ENCODE data around the gene UBE2I.
"Not testable (repeated sequence)": the region's sequence is repeated elsewhere in the genome, so short reads cannot be mapped to it uniquely, and the experiment has no call there.

The UBE2I gene

DNA sequence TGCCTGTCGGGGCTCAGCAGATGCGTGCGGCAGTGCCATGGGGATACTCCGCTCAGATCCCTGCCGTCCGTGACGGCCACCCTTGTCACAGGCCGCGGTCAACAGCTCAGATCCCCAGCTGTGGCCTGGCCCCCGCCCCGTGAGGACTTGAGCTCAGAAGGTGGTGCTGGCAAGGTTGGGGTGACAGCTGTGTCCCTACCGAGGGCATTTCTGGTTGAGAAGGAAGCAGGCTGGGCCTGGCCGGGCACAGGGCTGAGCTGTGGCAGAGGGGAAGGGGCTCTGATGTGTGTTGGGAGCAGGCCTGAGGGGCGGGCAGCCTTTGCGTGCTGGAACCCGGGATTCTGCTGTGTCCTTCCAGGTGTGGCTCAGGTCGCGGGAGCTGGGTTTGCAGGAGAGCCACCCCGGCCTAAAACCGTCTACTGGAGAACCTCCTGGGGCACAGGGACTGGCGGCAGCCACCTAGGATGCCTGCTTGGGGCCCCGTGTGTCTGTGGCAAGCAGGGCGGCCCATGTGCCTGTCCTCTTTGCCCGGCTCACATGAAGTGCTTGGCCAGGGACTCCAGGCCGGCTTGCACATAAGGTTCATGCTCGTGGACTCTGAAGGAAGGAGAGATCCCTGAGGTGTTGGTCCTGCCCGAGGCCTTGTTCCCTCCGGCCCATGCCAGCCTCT lies 5.1 kb downstream of the UBE2I start:
- DNase-seq, result no peak

DNA sequence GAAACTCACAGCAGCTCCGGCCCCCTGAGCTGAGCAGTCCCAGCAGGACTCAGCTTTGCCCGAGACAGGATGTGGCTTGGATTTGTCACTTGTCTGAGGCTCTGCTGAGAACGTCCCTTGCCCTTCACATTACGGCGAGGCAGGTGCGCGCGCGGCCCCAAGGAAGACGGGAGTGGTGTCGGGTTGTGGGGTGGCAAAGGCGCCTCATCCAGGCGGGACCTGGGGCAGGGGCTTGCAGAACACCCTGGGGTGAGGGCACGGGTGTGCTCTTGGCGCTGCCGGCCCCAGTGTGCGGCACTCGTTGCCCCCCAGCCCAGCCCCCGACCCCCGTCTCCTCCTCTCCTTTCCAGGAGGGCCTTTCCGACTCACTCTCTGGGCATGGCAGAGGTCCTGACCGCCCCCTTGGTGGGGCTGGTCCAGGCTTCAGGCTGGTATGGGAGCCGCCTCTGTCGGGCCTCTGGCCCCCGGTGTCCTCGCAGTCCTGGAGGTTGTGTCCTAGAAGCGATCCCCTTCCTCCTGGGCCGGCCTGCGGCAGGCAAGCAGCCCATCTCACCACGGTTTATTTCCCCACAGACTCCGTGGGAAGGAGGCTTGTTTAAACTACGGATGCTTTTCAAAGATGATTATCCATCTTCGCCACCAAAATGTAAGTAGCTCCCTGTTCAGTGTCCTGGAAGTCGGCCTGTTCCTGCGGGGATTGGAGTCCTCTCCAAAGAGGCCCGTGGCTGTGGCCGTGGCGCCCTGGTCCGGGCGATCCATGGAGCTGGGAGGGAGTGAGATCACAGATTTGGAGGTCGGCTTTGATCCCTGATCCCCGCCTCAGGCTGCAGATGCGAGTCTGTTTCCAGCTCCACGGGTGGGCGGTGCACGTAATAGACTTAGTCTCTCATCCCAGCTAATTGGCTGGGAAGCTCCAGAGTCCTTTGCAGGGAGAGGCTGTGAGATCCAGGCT lies 5.9 kb downstream of the UBE2I start:
- no peak for DNase-seq

GRCh38 chr16:1316033-1316405 lies 6.6 kb downstream of the UBE2I start:
- DNase-seq, result no peak

- no peak for DNase-seq
Observed at GRCh38 chr16:1317479-1318267, 8.2 kb downstream of the UBE2I start.

- no peak for DNase-seq
Observed at GRCh38 chr16:1318268-1318545, 8.8 kb downstream of the UBE2I start.

DNA sequence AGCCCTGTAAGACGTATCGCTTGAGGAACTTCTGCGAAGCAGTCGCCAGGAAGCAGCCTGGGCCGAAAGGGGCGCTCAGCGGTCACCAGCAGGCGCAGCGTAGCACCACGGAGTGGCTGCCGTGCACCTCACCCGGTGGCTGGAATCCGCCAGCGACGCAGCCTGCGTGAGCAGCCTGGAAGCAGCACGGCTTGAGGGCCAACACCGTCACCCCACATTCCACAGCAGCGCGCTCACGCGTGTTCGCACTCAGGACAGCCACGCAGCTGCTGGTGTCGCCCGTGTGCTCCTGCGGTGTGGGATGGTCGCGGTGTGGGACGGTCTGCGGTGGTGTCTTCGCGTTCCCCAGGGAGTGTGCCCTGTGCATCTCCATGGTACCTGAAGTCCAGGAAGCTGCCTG lies 9.6 kb downstream of the UBE2I start:
- no peak for DNase-seq

DNA sequence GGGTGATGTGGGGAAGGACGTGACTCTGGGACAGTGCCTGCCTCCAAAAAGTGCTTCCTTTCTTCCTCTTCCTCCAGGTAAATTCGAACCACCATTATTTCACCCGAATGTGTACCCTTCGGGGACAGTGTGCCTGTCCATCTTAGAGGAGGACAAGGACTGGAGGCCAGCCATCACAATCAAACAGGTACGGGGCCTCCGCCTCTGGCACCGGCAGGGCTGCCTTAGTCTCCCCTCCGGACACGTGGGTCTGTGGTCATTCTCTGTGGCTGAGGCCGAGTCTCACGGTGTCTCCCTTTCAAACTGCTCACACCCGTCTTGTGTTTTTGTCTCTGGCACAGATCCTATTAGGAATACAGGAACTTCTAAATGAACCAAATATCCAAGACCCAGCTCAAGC lies 10.7 kb downstream of the UBE2I start:
- DNase-seq, result no peak

DNA sequence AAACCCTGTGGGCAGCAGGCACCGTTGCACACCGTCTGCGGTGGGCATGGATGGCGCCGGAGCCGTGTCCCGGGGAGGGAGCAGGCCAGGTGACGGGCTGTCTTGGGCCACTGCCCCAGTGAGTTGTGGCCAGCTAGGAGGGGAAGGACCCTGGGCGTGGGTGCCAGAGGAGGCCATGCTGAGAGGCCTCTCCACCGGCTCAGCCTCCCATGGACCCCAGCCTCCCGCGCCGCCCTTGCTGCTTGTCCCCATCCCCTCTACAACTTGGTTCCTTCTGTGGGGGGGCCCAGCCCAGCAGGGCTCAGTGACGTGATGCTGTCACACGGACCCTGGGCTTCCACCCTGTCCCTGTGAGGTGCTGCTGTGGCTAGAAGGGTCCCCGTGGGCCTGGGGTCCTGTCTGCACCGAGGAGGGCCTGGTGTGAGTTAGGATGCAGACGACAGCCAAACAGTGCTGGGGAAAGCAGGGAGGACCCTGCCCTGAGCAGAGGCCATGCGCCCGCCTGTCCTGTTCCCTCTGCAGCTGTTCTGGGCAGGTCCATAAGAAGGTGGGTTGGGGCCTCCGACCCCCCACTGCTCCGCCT lies 11.3 kb downstream of the UBE2I start:
- DNase-seq, result no peak

DNA sequence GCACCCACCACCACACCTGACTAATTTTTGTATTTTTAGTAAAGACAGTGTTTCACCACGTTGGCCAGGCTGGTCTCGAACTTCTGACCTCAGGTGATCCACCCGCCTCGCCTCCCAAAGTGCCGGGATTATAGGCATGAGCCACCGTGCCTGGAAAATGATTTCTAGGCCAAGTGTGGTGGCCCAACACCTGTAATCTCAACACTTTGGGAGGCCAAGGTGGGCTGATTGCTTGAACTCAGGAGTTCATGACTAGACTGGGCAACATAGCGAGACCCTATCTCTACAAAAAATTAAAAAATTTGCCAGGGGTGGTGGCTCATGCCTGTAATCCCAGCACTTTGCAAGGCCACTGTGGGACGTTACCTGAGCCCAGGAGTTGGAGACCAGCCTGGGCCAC lies 13.0 kb downstream of the UBE2I start:
- no peak for DNase-seq

DNA sequence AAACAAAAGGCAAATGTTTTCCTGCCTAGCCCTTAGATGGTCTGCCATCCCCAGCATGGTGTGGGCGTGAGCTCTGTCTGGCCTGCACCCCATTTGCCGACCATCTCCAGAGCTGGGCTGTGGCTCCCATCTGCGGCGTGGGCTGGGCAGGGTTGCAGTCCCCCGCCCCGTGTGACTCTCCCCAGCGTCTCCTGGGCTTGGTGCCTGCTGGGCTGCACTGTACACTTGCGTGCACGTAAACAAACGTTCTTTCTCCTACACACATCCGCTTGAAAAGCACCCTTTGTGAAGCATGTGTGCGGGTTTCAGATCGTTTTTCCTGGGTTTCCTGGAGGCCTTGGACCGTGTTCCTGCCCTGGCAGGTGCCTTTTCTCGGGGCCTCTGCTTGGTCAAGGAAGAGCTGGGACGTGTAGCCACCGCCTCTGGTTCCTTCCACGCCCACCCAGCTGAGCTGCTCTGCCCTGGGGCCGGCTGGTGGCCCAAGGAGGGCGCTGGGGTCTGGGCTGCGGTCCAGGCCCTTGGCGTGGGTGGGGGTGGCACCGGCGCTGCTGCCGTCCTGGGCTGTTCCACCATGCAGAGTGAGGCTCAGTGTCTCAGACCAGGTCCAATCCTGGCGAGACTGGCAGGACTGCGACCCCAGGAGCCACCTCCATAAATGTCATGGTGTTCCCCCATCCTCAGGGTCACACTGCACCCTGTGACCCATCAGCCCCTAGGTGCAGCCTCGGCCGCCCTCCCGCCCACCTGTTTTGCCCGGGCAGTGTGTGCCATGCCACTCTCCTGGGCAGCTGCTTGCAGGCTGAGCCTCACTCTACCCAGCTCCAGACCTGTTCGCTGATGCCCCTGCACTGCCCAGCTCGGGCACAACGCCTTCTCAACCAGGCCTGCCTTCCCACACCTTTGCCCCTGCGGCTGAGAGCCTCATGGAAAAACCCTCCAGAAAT lies 14.1 kb downstream of the UBE2I start:
- no peak for DNase-seq

- DNase-seq, result no peak
Observed at GRCh38 chr16:1324286-1324826, 14.9 kb downstream of the UBE2I start.

GRCh38 chr16:1325261-1325660 lies 15.8 kb downstream of the UBE2I start:
- DNase-seq, result no peak

GRCh38 chr16:1325673-1326371 lies 16.4 kb downstream of the UBE2I start:
- DNase-seq, result no peak

- DNase-seq, result no peak
Observed at GRCh38 chr16:1326391-1326790, 17.0 kb downstream of the UBE2I start.

GRCh38 chr16:1326946-1327618 lies 17.6 kb downstream of the UBE2I start:
- DNase-seq, result no peak

- no peak for DNase-seq
Observed at GRCh38 chr16:1327619-1327947, 18.1 kb downstream of the UBE2I start.

DNA sequence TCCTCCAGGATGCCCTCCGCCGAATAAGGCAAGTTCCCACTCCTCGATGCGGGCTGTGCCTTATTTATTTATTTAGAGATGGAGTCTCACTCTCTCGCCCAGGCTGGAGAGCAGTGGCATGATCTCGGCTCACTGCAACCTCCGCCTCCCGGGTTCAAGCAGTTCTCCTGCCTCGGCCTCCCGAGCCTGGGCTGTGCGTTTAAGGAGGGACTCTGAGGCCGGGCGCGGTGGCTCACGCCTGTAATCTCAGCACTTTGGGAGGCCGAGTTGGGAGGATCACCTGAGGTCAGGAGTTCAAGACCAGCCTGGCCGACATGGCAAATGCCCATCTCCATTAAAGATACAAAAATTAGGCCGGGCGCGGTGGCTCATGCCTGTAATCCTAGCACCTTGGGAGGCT lies 18.7 kb downstream of the UBE2I start:
- DNase-seq, result not testable (repeated sequence)

GRCh38 chr16:1328961-1329360 lies 19.5 kb downstream of the UBE2I start:
- DNase-seq, result not testable (repeated sequence)

DNA sequence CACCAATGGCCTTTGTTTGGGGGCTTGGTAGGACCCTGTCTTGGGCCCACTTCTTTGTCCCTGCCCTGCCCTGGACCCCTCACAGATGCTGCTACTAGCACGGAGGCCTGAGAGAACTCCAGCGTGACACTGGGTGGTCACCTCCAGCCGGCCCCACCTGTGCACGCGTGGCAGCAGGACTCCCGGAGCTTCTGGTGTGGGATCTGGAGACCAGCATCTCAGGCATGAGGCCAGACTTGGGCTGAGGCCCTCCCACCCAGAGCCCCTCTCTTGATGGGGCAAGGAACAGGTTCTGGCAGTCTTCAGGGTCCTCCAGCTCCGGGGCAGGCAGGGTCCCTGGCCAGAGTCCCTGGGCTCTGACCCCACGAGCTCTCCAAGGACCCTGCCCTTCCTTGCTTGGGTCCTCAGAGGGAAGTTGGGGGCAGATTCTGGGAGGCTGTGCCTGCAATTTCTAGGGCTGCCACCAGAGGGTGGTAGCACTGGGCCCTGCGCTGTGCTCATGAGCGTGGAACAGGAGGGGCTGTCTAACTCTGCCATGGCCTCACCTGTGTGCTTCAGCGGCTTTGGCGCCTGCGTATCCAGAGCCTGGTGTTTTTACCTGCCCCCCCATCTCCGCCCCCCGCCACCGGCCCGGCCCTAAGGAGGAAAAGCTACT lies 21.0 kb downstream of the UBE2I start:
- no peak for DNase-seq
